Activated T-helper 17 cell treated with anti-CD3 and anti-CD28 coated beads, Interleukin-2, amount 50 U/mL, for 72 hours (primary cell): ENCODE measurements around the gene HTR1D. TPM values are rescaled to one million over a fixed set of nuclear protein-coding genes. Genes with fewer than 3 reads are reported as not detected.
"Not testable (repeated sequence)": the region's sequence is repeated elsewhere in the genome, so short reads cannot be mapped to it uniquely, and the experiment has no call there.

Source experiments
- ATAC-seq: fragments of 150-1000 bp; cut with Tn5 transposase; replicated peaks from 2 replicates; pipeline ENCODE4 v1.10.0; 2021; ENCODE audit warnings: mild to moderate bottlenecking, moderate library complexity
- H3K27ac Mint-ChIP-seq: one replicate; pipeline ENCODE4 v1.8.0; 2022; ENCODE audit warnings: mixed read lengths
- H3K27me3 Mint-ChIP-seq: one replicate; pipeline ENCODE4 v1.8.0; 2022; ENCODE audit warnings: mixed read lengths
- H3K36me3 Mint-ChIP-seq: one replicate; pipeline ENCODE4 v1.8.0; 2022; ENCODE audit warnings: low read depth, mild to moderate bottlenecking, mixed read lengths
- H3K4me1 Mint-ChIP-seq: one replicate; pipeline ENCODE4 v1.8.0; 2022; ENCODE audit warnings: mixed read lengths
- H3K4me3 Mint-ChIP-seq: one replicate; pipeline ENCODE4 v1.8.0; 2022; ENCODE audit warnings: mild to moderate bottlenecking, mixed read lengths
- H3K9me3 Mint-ChIP-seq: one replicate; pipeline ENCODE4 v1.8.0; 2022; ENCODE audit warnings: mixed read lengths
- total RNA-seq, 2 donors: library from RNA; stranded (reverse); gene quantifications; one replicate each; pipeline ENCODE4 v1.2.3, GENCODE V29; 2022

The HTR1D gene
- total RNA-seq, 2 donors from 2014 or later, result not detected

DNA sequence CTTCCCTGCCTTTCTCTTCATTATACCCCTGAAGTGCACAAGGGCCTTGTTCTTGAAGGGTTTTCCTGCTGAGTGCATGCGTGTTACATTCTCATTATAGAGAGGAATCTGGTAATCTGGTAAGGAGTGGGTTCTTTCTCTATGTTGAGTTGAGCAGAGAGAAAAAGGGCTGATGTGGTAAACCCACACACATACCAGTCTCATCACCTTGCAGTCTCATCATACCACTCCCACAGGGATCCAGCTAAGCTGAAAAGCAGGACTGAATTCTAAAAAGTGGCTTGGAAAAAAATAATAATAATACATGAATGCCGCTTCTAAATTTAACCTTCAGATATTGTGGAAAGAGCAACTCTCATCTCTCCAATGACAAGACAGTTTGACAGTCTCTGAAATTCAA, 10.5 kb upstream of the HTR1D start:
- Mint-ChIP-seq H3K36me3 (no peaks in the 10 kb centered on the region), H3K9me3 (no peaks in the 10 kb centered on the region), H3K4me3 (no peak overlapping the region), H3K27me3 (peaks cover 9% of the 10 kb centered on the region), H3K27ac (no peak overlapping the region), H3K4me1 (no peaks in the 10 kb centered on the region)
- ATAC-seq, result no peak

DNA sequence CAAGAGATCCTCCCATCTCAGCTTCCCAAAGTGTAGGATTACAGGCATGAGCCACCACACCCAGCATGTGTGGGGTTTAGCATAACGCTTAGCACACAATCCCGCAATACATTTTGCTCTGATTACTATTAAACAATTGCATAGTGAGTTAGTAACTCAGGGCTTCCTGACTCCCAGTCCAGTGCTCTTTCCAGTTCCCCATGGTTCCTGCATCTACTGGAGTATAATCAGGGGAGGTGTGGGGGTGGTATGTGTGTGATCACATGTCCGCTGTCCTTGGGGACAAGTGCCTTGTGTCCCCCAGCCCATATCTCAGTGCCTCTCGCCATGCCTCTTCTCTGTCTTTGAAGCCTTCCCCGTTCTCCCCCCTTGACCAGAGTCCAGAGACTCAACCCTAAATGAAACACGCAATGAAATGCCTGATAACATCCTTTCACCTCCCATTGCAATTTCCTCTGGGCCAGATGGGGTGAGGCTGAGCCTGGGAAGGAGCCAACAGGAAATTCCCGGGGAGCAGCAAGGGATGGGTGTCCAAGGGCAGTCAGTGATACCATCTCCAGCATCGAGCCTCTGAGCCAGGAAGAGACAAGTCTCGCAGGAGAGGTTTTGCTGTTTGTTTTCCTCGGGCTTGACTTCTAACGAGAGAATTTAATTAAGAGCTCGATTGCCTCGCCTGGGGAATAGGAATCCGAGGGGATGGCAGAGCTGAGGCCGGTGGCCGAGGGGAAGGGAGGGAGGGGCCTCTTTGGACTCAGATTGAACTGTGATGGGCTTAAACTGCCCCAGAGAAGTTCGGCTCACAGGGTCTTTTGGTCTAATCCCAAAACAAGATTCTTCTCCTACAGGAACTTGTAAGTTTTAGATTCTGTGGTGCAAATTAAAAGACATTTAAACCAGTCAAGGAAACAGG, 7.7 kb upstream of the HTR1D start:
- peaks cover 14% of the 10 kb centered on the region for H3K27me3 Mint-ChIP-seq

DNA sequence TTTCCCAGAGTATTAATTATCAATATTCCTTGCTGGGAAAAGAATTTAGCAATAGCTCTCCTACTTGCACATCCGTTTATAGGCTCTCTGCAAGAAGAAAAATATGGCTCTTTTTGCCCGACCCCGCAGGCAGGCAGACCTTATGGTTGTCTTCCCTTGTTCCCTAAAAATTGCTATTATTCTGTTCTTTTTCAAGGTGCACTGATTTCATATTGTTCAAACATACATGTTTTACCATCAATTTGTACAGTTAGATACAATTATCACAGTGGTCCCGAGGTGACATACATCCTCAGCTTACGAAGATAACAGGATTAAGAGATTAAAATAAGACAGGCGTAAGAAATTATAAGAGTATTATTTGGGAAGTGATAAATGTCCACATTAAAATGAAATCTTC, 6.7 kb upstream of the HTR1D start:
- ATAC-seq, H3K4me1 Mint-ChIP-seq, H3K36me3 Mint-ChIP-seq, H3K9me3 Mint-ChIP-seq, H3K27ac Mint-ChIP-seq, H3K4me3 Mint-ChIP-seq: not testable (repeated sequence)
- H3K27me3 Mint-ChIP-seq, result peaks cover 18% of the 10 kb centered on the region

More for the DNA sequence above, 7.7 kb upstream of the HTR1D start:
- ATAC-seq, result no peak
- no peak overlapping the region for H3K4me3 Mint-ChIP-seq
- no peaks in the 10 kb centered on the region for H3K4me1 Mint-ChIP-seq
- no peaks in the 10 kb centered on the region for H3K36me3 Mint-ChIP-seq
- H3K9me3 Mint-ChIP-seq, result no peaks in the 10 kb centered on the region
- no peak overlapping the region for H3K27ac Mint-ChIP-seq

DNA sequence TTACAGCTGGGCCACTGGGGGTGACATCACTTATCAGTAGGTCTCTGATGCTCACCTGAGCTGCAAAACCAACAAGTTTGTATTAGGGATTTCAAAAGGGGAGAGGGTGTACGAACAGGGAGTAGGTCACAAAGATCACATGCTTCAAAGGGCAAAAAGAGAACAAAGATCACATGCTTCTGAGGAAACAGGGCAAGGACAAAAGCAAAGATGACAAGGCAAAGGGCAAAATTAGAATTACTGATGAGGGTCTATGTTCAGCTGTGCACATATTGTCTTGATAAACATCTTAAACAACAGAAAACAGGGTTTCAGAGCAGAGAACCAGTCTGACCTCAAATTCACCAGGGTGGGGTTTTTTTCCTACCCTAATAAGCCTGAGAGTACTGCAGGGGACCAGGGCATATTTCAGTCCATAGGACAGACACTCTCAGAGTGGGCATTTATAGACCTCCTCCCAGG, 6.2 kb upstream of the HTR1D start:
- H3K27me3 Mint-ChIP-seq, result peaks cover 23% of the 10 kb centered on the region
- not testable (repeated sequence) for H3K4me1 Mint-ChIP-seq, H3K27ac Mint-ChIP-seq, H3K36me3 Mint-ChIP-seq, H3K4me3 Mint-ChIP-seq, H3K9me3 Mint-ChIP-seq, ATAC-seq

DNA sequence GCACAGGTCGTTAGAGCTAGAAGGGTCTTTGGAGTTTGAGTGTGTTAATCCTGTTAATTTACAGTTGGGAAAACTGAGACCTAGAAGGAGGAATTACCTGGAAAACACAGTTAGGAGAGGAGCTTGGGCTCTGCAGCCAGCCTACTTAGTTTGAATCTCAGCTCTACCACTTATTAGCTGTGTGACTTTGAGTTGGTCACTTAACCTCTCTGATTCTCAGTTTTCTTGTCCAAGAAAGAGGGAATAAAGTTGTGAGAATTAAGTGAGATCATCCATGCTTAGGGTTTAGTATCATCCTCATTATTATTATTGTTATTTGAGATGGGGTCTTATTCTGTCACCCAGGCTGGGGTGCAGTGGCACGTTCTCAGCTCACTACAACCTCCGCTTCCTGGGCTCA, 5.4 kb upstream of the HTR1D start:
- H3K27me3 Mint-ChIP-seq, result peaks cover 26% of the 10 kb centered on the region
- H3K9me3 Mint-ChIP-seq, result no peaks in the 10 kb centered on the region
- no peak overlapping the region for H3K27ac Mint-ChIP-seq
- no peaks in the 10 kb centered on the region for H3K36me3 Mint-ChIP-seq
- H3K4me3 Mint-ChIP-seq, result no peak overlapping the region
- H3K4me1 Mint-ChIP-seq, result peaks cover 2% of the 10 kb centered on the region
- ATAC-seq, result no peak

DNA sequence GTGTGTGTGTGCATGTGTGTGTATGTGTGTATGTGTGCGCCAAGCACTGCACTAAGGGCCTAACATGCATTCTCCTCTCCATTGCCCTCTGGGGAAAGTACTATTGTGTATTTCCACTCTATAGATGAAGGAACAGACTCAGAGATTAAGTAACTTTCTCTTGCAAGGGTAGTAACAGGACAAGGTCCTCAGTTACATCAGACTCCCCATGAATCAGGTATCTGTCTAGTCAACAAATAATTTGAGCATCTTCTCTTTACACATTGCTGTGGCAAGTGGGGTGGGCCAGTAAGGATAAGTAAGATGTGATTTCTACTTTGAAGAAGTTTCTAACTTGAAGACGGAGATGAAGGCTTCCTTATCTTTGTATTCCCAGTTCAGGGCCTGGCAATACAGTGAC, 5.0 kb upstream of the HTR1D start:
- no peak overlapping the region for H3K27ac Mint-ChIP-seq
- no peaks in the 10 kb centered on the region for H3K9me3 Mint-ChIP-seq

DNA sequence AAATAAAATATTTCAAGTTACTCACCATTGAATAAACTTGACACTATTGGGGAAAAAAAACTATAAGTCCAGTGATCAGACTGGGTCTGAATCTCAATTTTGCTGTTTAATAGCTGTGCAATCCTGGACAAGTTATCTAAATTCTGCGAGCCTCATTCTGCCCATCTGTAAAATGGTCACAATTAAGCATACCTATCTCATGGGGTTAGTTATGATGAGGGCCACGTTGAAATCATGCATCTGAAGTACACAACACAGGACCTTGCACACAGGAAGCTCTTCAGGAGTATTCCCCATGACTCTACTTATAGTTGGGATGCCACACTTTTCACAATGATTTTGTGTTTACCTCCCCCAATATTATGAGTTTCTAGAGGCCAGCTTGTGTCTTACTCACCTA, 3.8 kb upstream of the HTR1D start:
- H3K4me1 Mint-ChIP-seq, result peaks cover 4% of the 10 kb centered on the region
- no peaks in the 10 kb centered on the region for H3K36me3 Mint-ChIP-seq
- H3K9me3 Mint-ChIP-seq, result no peaks in the 10 kb centered on the region
- H3K27ac Mint-ChIP-seq, result no peak overlapping the region
- no peak overlapping the region for H3K4me3 Mint-ChIP-seq
- peaks cover 34% of the 10 kb centered on the region for H3K27me3 Mint-ChIP-seq
- no peak for ATAC-seq

More for the DNA sequence above, 5.0 kb upstream of the HTR1D start:
- Mint-ChIP-seq H3K36me3 (no peaks in the 10 kb centered on the region), H3K4me3 (no peak overlapping the region), H3K4me1 (peaks cover 4% of the 10 kb centered on the region), H3K27me3 (peaks cover 29% of the 10 kb centered on the region)
- ATAC-seq, result no peak

DNA sequence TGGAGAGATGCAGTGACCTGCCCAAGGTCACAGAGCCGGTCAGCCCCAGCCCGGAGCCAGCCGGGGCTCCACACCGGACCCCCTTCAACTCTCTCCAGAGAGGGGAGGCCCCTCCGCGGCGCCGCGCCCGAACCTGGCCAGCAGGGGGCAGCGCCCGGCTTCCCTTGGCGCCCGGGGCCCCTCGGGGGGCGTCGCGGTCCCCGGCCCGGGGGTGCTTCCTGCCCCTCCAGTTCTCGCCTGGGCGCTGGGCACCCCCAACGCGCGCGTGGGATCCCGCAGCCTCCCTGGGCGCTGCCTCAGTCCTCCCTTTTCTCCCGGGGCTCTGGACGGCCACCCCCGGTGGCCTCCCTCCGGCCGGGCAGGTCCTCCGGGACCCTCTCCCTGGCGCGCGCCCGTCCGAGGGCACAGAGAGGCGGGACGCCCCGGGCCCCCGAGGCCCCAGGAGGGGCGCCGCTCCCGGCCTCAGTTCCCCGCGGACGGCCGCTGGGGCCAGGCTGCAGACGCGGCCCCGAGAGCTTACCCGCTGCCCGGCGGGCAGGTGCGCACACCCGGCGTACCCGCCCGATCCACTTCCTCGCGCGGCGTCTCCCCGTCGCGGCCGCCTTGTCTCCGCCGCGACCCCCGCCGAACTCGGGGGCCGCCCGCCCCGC, 406 bp downstream of the HTR1D start:
- no peak for ATAC-seq
- H3K9me3 Mint-ChIP-seq, result no peaks in the 10 kb centered on the region
- H3K36me3 Mint-ChIP-seq, result no peaks in the 10 kb centered on the region
- no peak overlapping the region for H3K27ac Mint-ChIP-seq
- peaks cover 51% of the 10 kb centered on the region for H3K27me3 Mint-ChIP-seq
- peaks cover 8% of the 10 kb centered on the region for H3K4me1 Mint-ChIP-seq
- peak overlapping the region; percentile 27 for H3K4me3 Mint-ChIP-seq

DNA sequence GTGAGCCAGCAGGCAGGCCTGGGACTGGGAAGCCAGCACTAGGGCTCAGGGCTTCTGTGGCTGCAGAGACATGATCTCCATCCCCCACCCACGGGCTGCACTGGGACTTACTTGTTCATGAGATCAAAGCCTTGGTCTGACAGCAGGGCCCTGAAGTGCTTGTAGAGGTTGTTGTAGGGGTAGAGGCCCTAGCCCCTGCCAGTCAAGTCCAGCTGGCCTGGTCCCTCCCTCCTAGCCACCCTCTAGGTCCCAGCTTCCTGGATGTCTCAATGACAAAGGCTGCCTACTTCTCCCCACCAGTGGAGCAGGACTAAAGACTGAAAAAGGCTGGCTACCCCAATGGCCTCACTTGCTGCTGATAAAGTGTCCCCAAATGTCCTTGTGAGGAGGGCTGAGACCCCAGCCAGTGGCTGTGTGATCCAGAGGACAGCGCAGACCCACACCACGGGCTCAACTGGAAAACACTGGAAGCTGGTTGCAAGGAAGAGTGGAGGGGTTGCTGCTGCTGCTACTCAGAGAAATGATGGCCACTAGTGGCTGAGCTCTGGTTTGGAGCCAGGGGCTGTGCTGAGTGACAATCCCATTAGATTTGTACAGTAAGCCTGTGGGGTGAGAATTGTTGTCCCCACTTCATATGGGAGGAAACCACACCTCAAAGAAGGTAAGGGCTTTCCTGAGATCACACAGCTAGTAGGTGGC, 1.4 kb downstream of the HTR1D start:
- H3K4me1 Mint-ChIP-seq, result peaks cover 8% of the 10 kb centered on the region
- H3K9me3 Mint-ChIP-seq, result no peaks in the 10 kb centered on the region
- H3K27me3 Mint-ChIP-seq, result peaks cover 48% of the 10 kb centered on the region
- no peaks in the 10 kb centered on the region for H3K36me3 Mint-ChIP-seq
- H3K27ac Mint-ChIP-seq, result no peak overlapping the region
- peak overlapping the region; percentile 27 for H3K4me3 Mint-ChIP-seq
- no peak for ATAC-seq

DNA sequence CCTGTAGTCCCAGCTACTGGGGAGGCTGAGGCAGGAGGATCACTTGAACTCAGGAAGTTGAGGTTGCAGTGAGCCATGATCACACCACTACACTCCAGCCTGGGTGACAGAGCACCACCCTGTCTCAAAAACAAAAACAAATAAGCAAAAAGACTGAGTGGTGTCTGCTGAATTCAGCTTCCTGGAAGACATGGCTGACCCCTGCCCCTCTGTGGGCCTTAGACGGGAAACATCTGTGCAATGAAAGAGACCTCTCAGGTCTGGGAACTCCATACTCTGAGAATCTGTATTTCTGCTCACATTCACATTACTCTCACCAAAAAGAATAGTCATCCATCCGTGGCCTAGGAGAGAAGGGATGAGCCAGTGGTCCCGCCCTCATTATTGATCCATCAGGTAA, 2.0 kb downstream of the HTR1D start:
- no peak overlapping the region for H3K4me3 Mint-ChIP-seq
- ATAC-seq, result no peak
- peaks cover 8% of the 10 kb centered on the region for H3K4me1 Mint-ChIP-seq
- no peaks in the 10 kb centered on the region for H3K9me3 Mint-ChIP-seq
- H3K36me3 Mint-ChIP-seq, result no peaks in the 10 kb centered on the region
- H3K27ac Mint-ChIP-seq, result no peak overlapping the region
- peaks cover 48% of the 10 kb centered on the region for H3K27me3 Mint-ChIP-seq

DNA sequence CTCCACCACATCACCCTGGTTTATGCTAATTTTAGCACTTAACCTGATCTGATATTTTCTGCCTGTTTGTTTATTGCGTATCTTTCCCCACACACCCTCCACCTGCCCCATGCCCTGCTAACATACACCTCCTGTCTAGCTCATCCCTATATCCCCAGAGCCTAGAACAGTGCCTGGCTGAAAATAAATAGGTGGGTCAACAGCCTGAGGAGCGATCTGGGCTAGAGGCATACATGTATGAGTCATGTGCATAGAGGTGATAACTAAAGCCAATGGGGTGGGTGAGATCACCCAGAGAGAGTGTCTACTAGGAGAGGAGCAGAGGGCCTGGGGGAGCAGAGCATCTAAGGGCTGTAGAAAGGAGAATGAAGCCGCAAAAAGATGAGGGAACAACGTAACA, 2.7 kb downstream of the HTR1D start:
- Mint-ChIP-seq H3K4me1 (peaks cover 8% of the 10 kb centered on the region), H3K9me3 (no peaks in the 10 kb centered on the region), H3K36me3 (no peaks in the 10 kb centered on the region), H3K27me3 (peaks cover 48% of the 10 kb centered on the region), H3K27ac (no peak overlapping the region), H3K4me3 (no peak overlapping the region)
- no peak for ATAC-seq

DNA sequence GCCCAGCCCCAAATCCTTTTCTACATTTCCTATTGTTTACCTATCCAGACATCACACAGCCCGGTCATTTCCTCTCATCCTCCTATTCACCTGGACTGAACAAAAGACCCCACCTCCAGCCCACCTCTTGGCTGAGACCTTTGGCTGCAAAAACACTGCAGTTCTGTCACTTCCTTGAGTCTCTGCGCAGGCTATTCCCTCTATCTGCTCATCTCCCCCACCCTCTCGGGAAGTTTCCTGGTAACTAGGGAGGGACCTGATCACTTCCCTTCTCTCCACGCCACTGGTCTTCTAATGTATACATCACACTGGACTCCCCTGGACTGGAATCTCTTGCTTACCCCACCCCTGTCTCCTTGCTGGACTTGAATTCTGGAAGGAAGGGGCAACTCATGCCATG, 5.3 kb downstream of the HTR1D start:
- Mint-ChIP-seq H3K9me3 (no peaks in the 10 kb centered on the region), H3K4me3 (no peak overlapping the region), H3K27me3 (peaks cover 33% of the 10 kb centered on the region), H3K27ac (no peak overlapping the region), H3K36me3 (no peaks in the 10 kb centered on the region), H3K4me1 (peaks cover 4% of the 10 kb centered on the region)
- ATAC-seq, result no peak

DNA sequence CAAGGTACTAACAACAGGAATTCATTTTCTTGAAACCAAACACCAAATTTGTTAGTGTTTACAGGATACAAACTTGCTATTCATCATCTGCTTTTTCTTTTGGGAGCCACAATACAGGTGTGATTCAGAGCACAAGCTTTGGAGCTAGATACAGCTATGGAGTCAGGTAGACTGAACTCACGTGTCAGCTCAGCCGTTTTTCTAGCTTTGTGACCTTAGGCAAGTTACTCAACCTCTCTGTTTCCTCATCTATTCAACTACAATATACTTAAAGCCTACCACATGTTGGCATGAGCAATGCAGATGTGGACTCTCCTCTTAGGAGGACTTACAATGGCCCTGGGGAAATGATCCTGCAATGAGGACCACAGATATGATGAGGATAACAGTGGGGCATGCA, 6.3 kb downstream of the HTR1D start:
- peak; percentile 21 for ATAC-seq
- H3K9me3 Mint-ChIP-seq, result no peaks in the 10 kb centered on the region
- H3K4me1 Mint-ChIP-seq, result peaks cover 4% of the 10 kb centered on the region
- H3K27ac Mint-ChIP-seq, result no peak overlapping the region
- H3K4me3 Mint-ChIP-seq, result no peak overlapping the region
- H3K36me3 Mint-ChIP-seq, result no peaks in the 10 kb centered on the region
- H3K27me3 Mint-ChIP-seq, result peaks cover 30% of the 10 kb centered on the region

DNA sequence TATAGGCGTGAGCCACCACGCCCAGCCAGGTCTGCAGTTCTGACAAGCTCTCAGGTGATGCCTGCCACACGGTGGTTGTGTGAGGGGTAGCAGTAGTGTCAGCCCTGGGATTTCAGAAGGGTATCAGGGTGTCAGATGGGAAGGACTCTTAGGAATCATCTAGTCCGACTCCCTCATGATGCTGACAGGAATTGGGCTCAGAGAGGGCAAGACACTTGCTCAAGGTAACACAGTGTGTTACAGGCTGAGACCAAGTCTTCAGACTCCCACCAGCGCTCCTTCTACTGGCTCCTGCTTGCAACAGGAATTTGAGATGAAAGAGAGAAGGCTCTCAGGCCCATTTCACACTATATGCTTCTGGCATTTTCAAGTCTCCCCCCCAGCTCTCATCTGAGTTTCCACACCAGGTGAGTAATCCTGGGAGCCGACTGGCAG, 6.9 kb downstream of the HTR1D start:
- Mint-ChIP-seq H3K9me3 (no peaks in the 10 kb centered on the region), H3K27me3 (peaks cover 29% of the 10 kb centered on the region), H3K36me3 (no peaks in the 10 kb centered on the region), H3K4me3 (no peak overlapping the region), H3K27ac (no peak overlapping the region), H3K4me1 (peaks cover 4% of the 10 kb centered on the region)
- no peak for ATAC-seq
